NOMO-1 (cell line): ENCODE results near the gene USB1.

Experiments used
- DNase-seq, 2 experiments: peaks; one replicate each; lab custom pipeline; 2025; ENCODE audit not compliant: unreplicated experiment in 2 of 2; lab: John Stamatoyannopoulos, UW

Gene USB1

GRCh38 chr16:58030136-58030840 lies 29.1 kb downstream of the USB1 start:
- DNase-seq = no peak

- DNase-seq = peak in 1 of 2 experiments; percentile 1
These were observed 30.0 kb downstream of the USB1 start for GRCh38 chr16:58031016-58031800.

GRCh38 chr16:58032710-58033293 lies 31.6 kb downstream of the USB1 start:
- no peak for DNase-seq

GRCh38 chr16:58034128-58034685 lies 33.0 kb downstream of the USB1 start:
- no peak for DNase-seq

GRCh38 chr16:58034774-58035173 lies 33.6 kb downstream of the USB1 start:
- no peak for DNase-seq

GRCh38 chr16:58035356-58036170 lies 34.4 kb downstream of the USB1 start:
- DNase-seq = no peak

- no peak for DNase-seq
These were observed 35.7 kb downstream of the USB1 start for GRCh38 chr16:58036943-58037342.

GRCh38 chr16:58037365-58038057 lies 36.3 kb downstream of the USB1 start:
- no peak for DNase-seq

- DNase-seq = no peak
These were observed 37.0 kb downstream of the USB1 start for GRCh38 chr16:58038219-58038641.

- DNase-seq = no peak
These were observed 38.8 kb downstream of the USB1 start for GRCh38 chr16:58039829-58040495.

GRCh38 chr16:58040496-58040846 lies 39.3 kb downstream of the USB1 start:
- DNase-seq = no peak

GRCh38 chr16:58040945-58041627 lies 39.9 kb downstream of the USB1 start:
- no peak for DNase-seq

GRCh38 chr16:58041628-58041955 lies 40.4 kb downstream of the USB1 start:
- no peak for DNase-seq

- DNase-seq = no peak
These were observed 41.0 kb downstream of the USB1 start for GRCh38 chr16:58042001-58042885.

GRCh38 chr16:58042886-58043515 lies 41.8 kb downstream of the USB1 start:
- DNase-seq = no peak

- DNase-seq = no peak
These were observed 42.5 kb downstream of the USB1 start for GRCh38 chr16:58043571-58044155.

GRCh38 chr16:58044266-58045019 lies 43.2 kb downstream of the USB1 start:
- DNase-seq = no peak
